Adrenal gland (tissue), 12 donors: Measurements from ENCODE around the gene TOR4A. TPM values are rescaled to one million over a fixed set of nuclear protein-coding genes. Genes with fewer than 3 reads are reported as not detected.

ENCODE experiments used
- DNase-seq, 7 donors: peaks; one replicate each; pipeline ENCODE4 v3.0.0-alpha.2; 2019 to 2020
- H3K27ac ChIP-seq, 5 donors: fragments of 200-600 bp; sonication (generic) in 4 of 5; 1 replicate in 3 of 5; 2 replicates in 2 of 5; pipeline versions ENCODE4 v1.5.1 to v1.8.0; 2016 to 2020; ENCODE audit warnings: mild to moderate bottlenecking in 1 of 5
- H3K27me3 ChIP-seq: fragments of 200-600 bp; 2 replicates; pipeline ENCODE4 v1.8.0; 2021
- H3K36me3 ChIP-seq, 2 donors: fragments of 200-600 bp; replicated peaks in 1 of 2; 1 replicate in 1 of 2; 2 replicates in 1 of 2; pipeline versions ENCODE4 v1.5.1 to v1.8.0; 2018 to 2022
- H3K4me1 ChIP-seq, 2 donors: fragments of 200-600 bp; replicated peaks in 1 of 2; 1 replicate in 1 of 2; 2 replicates in 1 of 2; pipeline versions ENCODE4 v1.5.1 to v1.8.0; 2018 to 2021
- H3K4me3 ChIP-seq, 4 donors: fragments of 200-600 bp; sonication (generic) in 3 of 4; one replicate each; pipeline ENCODE4 v1.5.1; 2016 to 2018
- H3K9me3 ChIP-seq, 3 donors: fragments of 200-600 bp; sonication (generic) in 1 of 3; replicated peaks in 1 of 3; 1 replicate in 2 of 3; 2 replicates in 1 of 3; pipeline versions ENCODE4 v1.5.1 to v1.8.0; 2016 to 2021
- CTCF ChIP-seq, 6 experiments: fragments of 450-650 bp in 4 of 6; fragments of 200-600 bp in 2 of 6; sonication (generic) in 1 of 6; IDR thresholded peaks; 1 replicate in 5 of 6; 2 replicates in 1 of 6; pipeline versions ENCODE4 v1.5.1 to v1.8.0; 2016 to 2021; ENCODE audit warnings: antibody characterized with exemption in 6 of 6, mild to moderate bottlenecking in 2 of 6, moderate library complexity in 1 of 6
- POLR2A ChIP-seq, 2 donors: fragments of 450-650 bp; IDR thresholded peaks; one replicate each; pipeline ENCODE4 v1.6.1; 2017; ENCODE audit warnings: antibody characterized with exemption in 2 of 2, mild to moderate bottlenecking in 2 of 2, moderate library complexity in 1 of 2
- WGBS, 4 donors: extraction: QIAGEN DNeasy Blood & Tissue Kit in 2 of 4; methylation state at CpG; one replicate each; pipeline versions ENCODE4 v1.1.5 to v1.1.7; 2013 to 2017; 5-methylcytosine and 5-hydroxymethylcytosine counted together
- intact Hi-C, 2 donors: fragments of 100-400 bp; cut with DNase I; formaldehyde crosslinking; loops; one replicate each; pipeline versions ENCODE4 v1.14.1 to v1.15.0; 2022 to 2023
- polyA plus RNA-seq, 3 donors: library from polyadenylated mRNA; stranded (reverse); fragments of 200-250 nt in 2 of 3; fragments of 350-450 nt in 1 of 3; fragmentation: Illumina TruSeq in 1 of 3; extraction: RNeasy Lipid Tissue Mini Kit (QIAGEN cat#74804) in 1 of 3; gene quantifications; one replicate each; pipeline ENCODE4 v1.2.3, GENCODE V29; 2013 to 2014
- total RNA-seq, 9 donors: library from RNA; depleted of rRNA in 4 of 9; stranded (reverse); fragments of >200 nt in 4 of 9; fragments of 120-200 nt in 1 of 9; fragmentation: NEBNext Ultra II Directional in 1 of 9; extraction: Animal tissue kit (Norgen Biotek cat#: 25700) in 1 of 9; gene quantifications; one replicate each; pipeline versions ENCODE4 v1.1.0 to v1.2.4, GENCODE V29; 2013 to 2023
- donor health status: healthy with polysubstance abuse.
- donor health status: Bipolar disorder and iron deficiency.
- donor health status: DM: yes; HTN: yes; CAD: no.
- donor health status: DM: no; HTN: no; CAD: no.
- donor health status: DM: no; HTN: no; CAD: no.
- donor health status: DM: yes; HTN: yes; CAD: no.

TOR4A gene
- total and polyA plus RNA-seq, 12 donors, result 0.49 to 21.5 (median 7.4) TPM

- 86 to 92% (median 90%) methylated on average over 23 to 24 of the region's 24 CpGs for WGBS, 4 donors
- H3K27ac ChIP-seq, result no peak overlapping the region
- H3K4me1 ChIP-seq, result no peaks in the 10 kb centered on the region
- no peaks in the 10 kb centered on the region for H3K27me3 ChIP-seq
- no peak for DNase-seq
- H3K4me3 ChIP-seq, result no peak overlapping the region
- intact Hi-C loops, result no loop called here
- no peaks in the 10 kb centered on the region for H3K9me3 ChIP-seq
- no peak for TF ChIP-seq POLR2A (IDR thresholded peaks at IDR 0.05)
- no peak for TF ChIP-seq CTCF (IDR thresholded peaks at IDR 0.05)
- peaks cover 0 to 43% of the 10 kb centered on the region in 2 donors for H3K36me3 ChIP-seq
Measured at GRCh38 chr9:137262909-137263285, 14.6 kb upstream of the TOR4A start.

GRCh38 chr9:137263506-137263905 is 14.0 kb upstream of the TOR4A start:
- WGBS, 4 donors, result 81 to 88% (median 84%) methylated on average over 8 to 10 of the region's 10 CpGs
- DNase-seq, result peak in 1 of 7 donors; percentile 15
- TF ChIP-seq POLR2A (IDR thresholded peaks at IDR 0.05) (no peak), CTCF (IDR thresholded peaks at IDR 0.05) (no peak)
- H3K4me3 ChIP-seq, result no peak overlapping the region
- H3K9me3 ChIP-seq, result no peaks in the 10 kb centered on the region
- no peaks in the 10 kb centered on the region for H3K27me3 ChIP-seq
- no peak overlapping the region for H3K27ac ChIP-seq
- peaks cover 0 to 3% of the 10 kb centered on the region in 2 donors for H3K4me1 ChIP-seq
- intact Hi-C loops, result no loop called here
- H3K36me3 ChIP-seq, result peaks cover 0 to 38% of the 10 kb centered on the region in 2 donors

- intact Hi-C loops, result no loop called here
- Histone ChIP-seq H3K9me3 (no peaks in the 10 kb centered on the region), H3K4me3 (no peak overlapping the region), H3K27ac (no peak overlapping the region), H3K36me3 (peaks cover 0 to 34% of the 10 kb centered on the region in 2 donors), H3K4me1 (peaks cover 0 to 8% of the 10 kb centered on the region in 2 donors), H3K27me3 (no peaks in the 10 kb centered on the region)
- peak in 1 of 7 donors; percentile 16 for DNase-seq
- no peak for TF ChIP-seq POLR2A (IDR thresholded peaks at IDR 0.05)
- no peak for TF ChIP-seq CTCF (IDR thresholded peaks at IDR 0.05)
- WGBS, 4 donors, result 92 to 97% (median 95%) methylated on average over 21 to 22 of the region's 22 CpGs
Measured at GRCh38 chr9:137264067-137264466, 13.5 kb upstream of the TOR4A start.

GRCh38 chr9:137265496-137266161 is 11.9 kb upstream of the TOR4A start:
- no peak overlapping the region for H3K4me3 ChIP-seq
- DNase-seq, result peak in 2 of 7 donors; percentile 15 to 23
- H3K36me3 ChIP-seq, result peaks cover 0 to 31% of the 10 kb centered on the region in 2 donors
- TF ChIP-seq CTCF (IDR thresholded peaks at IDR 0.05) (no peak), POLR2A (IDR thresholded peaks at IDR 0.05) (no peak)
- 84 to 96% (median 94%) methylated on average over 11 to 29 of the region's 29 CpGs for WGBS, 4 donors
- H3K27ac ChIP-seq, result no peak overlapping the region
- intact Hi-C loops, result no loop called here
- H3K27me3 ChIP-seq, result no peaks in the 10 kb centered on the region
- peaks cover 4 to 16% of the 10 kb centered on the region in 2 donors for H3K4me1 ChIP-seq
- H3K9me3 ChIP-seq, result no peaks in the 10 kb centered on the region
